GM23338 (cell line): ENCODE measurements around the gene DIP2C. TPM values are rescaled to one million over a fixed set of nuclear protein-coding genes. Genes with fewer than 3 reads are reported as not detected.
A peak's percentile ranks its signal among the peaks of the same experiment; 100 is the strongest.

Source experiments
- ATAC-seq: fragments of 200-7000 bp; cut with Tn5 transposase; 3 replicates; pipeline ENCODE4 v1.9.1; 2020
- DNase-seq: peaks from one replicate; pipeline ENCODE4 v3.0.0-alpha.2; 2015; ENCODE audit warnings: low spot score
- H2AFZ ChIP-seq: fragments of 200-600 bp; sonication (generic); 2 replicates; pipeline ENCODE4 v1.8.0; 2016; ENCODE audit warnings: antibody characterized with exemption, mild to moderate bottlenecking, moderate library complexity
- H3F3A ChIP-seq: fragments of 200-600 bp; sonication (generic); replicated peaks from 2 replicates; pipeline ENCODE4 v1.8.0; 2017; ENCODE audit warnings: antibody characterized with exemption, mixed run types, low read depth
- H3K27ac ChIP-seq: fragments of 200-600 bp; sonication (generic); 2 replicates; pipeline ENCODE4 v1.6.1; 2016; ENCODE audit warnings: low read depth
- H3K27me3 ChIP-seq: fragments of 200-600 bp; sonication (generic); 2 replicates; pipeline ENCODE4 v1.8.0; 2016; ENCODE audit warnings: mild to moderate bottlenecking, mixed run types, moderate library complexity; ENCODE audit not compliant: insufficient read depth
- H3K36me3 ChIP-seq: fragments of 200-600 bp; sonication (generic); 2 replicates; pipeline ENCODE4 v1.8.0; 2016; ENCODE audit warnings: mild to moderate bottlenecking; ENCODE audit not compliant: insufficient read depth
- H3K4me1 ChIP-seq: fragments of 200-600 bp; sonication (generic); 2 replicates; pipeline ENCODE4 v1.8.0; 2016; ENCODE audit warnings: mild to moderate bottlenecking, moderate library complexity; ENCODE audit not compliant: insufficient read depth
- H3K4me2 ChIP-seq: fragments of 200-600 bp; sonication (generic); 2 replicates; pipeline ENCODE4 v1.7.1; 2017; ENCODE audit warnings: mixed run types
- H3K4me3 ChIP-seq: fragments of 200-600 bp; sonication (generic); 2 replicates; pipeline ENCODE4 v1.6.1; 2016; ENCODE audit warnings: mixed run types
- H3K79me2 ChIP-seq: fragments of 200-600 bp; sonication (generic); replicated peaks from 2 replicates; pipeline ENCODE4 v1.8.0; 2017; ENCODE audit warnings: mild to moderate bottlenecking; ENCODE audit not compliant: insufficient read depth
- H3K9me2 ChIP-seq: fragments of 200-600 bp; sonication (generic); 2 replicates; pipeline ENCODE4 v1.8.0; 2017; ENCODE audit not compliant: insufficient read depth
- H4K20me1 ChIP-seq: fragments of 200-600 bp; sonication (generic); replicated peaks from 2 replicates; pipeline ENCODE4 v1.8.0; 2017; ENCODE audit warnings: mild to moderate bottlenecking; ENCODE audit not compliant: insufficient read depth
- H3K27ac Mint-ChIP-seq: 2 replicates; pipeline ENCODE4 v1.8.0; 2020; ENCODE audit warnings: inconsistent platforms, mild to moderate bottlenecking, moderate library complexity, mixed read lengths
- H3K27me3 Mint-ChIP-seq: 3 replicates; pipeline ENCODE4 v1.8.0; 2022; ENCODE audit warnings: low read depth, mild to moderate bottlenecking, moderate library complexity, mixed read lengths, inconsistent platforms; ENCODE audit not compliant: insufficient read depth, poor library complexity
- H3K36me3 Mint-ChIP-seq: 3 replicates; pipeline ENCODE4 v1.8.0; 2021; ENCODE audit warnings: low read depth, mild to moderate bottlenecking, inconsistent platforms, moderate library complexity, mixed read lengths
- H3K4me1 Mint-ChIP-seq: 3 replicates; pipeline ENCODE4 v1.8.0; 2020; ENCODE audit warnings: mild to moderate bottlenecking, inconsistent platforms, mixed read lengths
- H3K4me3 Mint-ChIP-seq: 3 replicates; pipeline ENCODE4 v1.8.0; 2021; ENCODE audit warnings: moderate library complexity, mild to moderate bottlenecking, inconsistent platforms, mixed read lengths
- H3K9me3 Mint-ChIP-seq: 3 replicates; pipeline ENCODE4 v1.8.0; 2020; ENCODE audit warnings: moderate library complexity, mild to moderate bottlenecking, inconsistent platforms, mixed read lengths
- CREB1 ChIP-seq: fragments of 250-450 bp; sonication (Bioruptor Pico); IDR thresholded peaks from 2 replicates; pipeline ENCODE4 v1.5.0; 2020; ENCODE audit warnings: low read depth, mild to moderate bottlenecking, moderate library complexity
- EZH2 ChIP-seq: fragments of 200-600 bp; sonication (generic); IDR thresholded peaks from one replicate; pipeline ENCODE4 v1.8.0; 2017; ENCODE audit warnings: antibody characterized with exemption, mild to moderate bottlenecking, low read depth; ENCODE audit not compliant: unreplicated experiment
- EZH2phosphoT487 ChIP-seq: fragments of 200-600 bp; sonication (generic); IDR thresholded peaks from one replicate; pipeline ENCODE4 v1.8.1; 2018; ENCODE audit warnings: antibody characterized with exemption; ENCODE audit not compliant: unreplicated experiment
- JUNB ChIP-seq: IDR thresholded peaks from one replicate; pipeline ENCODE4 v1.6.1; 2016; ENCODE audit warnings: antibody characterized with exemption; ENCODE audit not compliant: unreplicated experiment
- NANOG ChIP-seq: IDR thresholded peaks from 2 replicates; pipeline ENCODE4 v1.6.1; 2016; ENCODE audit warnings: antibody characterized with exemption, borderline replicate concordance
- POLR2AphosphoS5 ChIP-seq: IDR thresholded peaks from 2 replicates; pipeline ENCODE4 v1.6.1; 2016; ENCODE audit warnings: antibody characterized with exemption, low read depth
- STAT1 ChIP-seq: IDR thresholded peaks from one replicate; pipeline ENCODE4 v1.6.1; 2016; ENCODE audit warnings: antibody characterized with exemption; ENCODE audit not compliant: unreplicated experiment
- ZNF114 ChIP-seq: fragments of 250-450 bp; sonication (Bioruptor Pico); IDR thresholded peaks from 2 replicates; pipeline ENCODE4 v1.5.0; 2020; ENCODE audit warnings: mild to moderate bottlenecking, moderate library complexity
- ZNF331 ChIP-seq: fragments of 250-450 bp; sonication (Bioruptor Pico); IDR thresholded peaks from 2 replicates; pipeline ENCODE4 v1.5.0; 2020; ENCODE audit warnings: low read depth, mild to moderate bottlenecking, moderate library complexity
- polyA plus RNA-seq: library from polyadenylated mRNA; unstranded; fragments of >200 nt; fragmentation: Nextera tagmentation; extraction: Ambion mirVana; gene quantifications from 2 replicates; pipeline ENCODE4 v1.2.1, GENCODE V29; 2016
- total RNA-seq: library from RNA; depleted of rRNA; stranded (reverse); fragments of >200 nt; shearing (Covaris generic); gene quantifications from 2 replicates; pipeline ENCODE4 v1.2.3, GENCODE V29; 2014
- TF ChIP-seq, protein P1 (sequence below), 2 experiments: fragments of 200-600 bp in 1 of 2; sonication (generic) in 1 of 2; conservative IDR thresholded peaks; 2 replicates each; pipeline versions ENCODE4 v1.5.1 to v1.6.1; 2016 to 2017; ENCODE audit warnings: antibody characterized with exemption in 2 of 2, low read depth in 2 of 2, mild to moderate bottlenecking in 2 of 2, moderate library complexity in 1 of 2
- TF ChIP-seq, protein P2 (sequence below): IDR thresholded peaks from 2 replicates; pipeline ENCODE4 v1.6.1; 2016; ENCODE audit warnings: antibody characterized with exemption
- TF ChIP-seq, protein P3 (sequence below): IDR thresholded peaks from one replicate; pipeline ENCODE4 v1.6.1; 2018; ENCODE audit warnings: antibody characterized with exemption; ENCODE audit not compliant: unreplicated experiment

DIP2C gene
- total and polyA plus RNA-seq, 2 experiments from 2014 or later: 5.1 to 7.7 TPM

DNA sequence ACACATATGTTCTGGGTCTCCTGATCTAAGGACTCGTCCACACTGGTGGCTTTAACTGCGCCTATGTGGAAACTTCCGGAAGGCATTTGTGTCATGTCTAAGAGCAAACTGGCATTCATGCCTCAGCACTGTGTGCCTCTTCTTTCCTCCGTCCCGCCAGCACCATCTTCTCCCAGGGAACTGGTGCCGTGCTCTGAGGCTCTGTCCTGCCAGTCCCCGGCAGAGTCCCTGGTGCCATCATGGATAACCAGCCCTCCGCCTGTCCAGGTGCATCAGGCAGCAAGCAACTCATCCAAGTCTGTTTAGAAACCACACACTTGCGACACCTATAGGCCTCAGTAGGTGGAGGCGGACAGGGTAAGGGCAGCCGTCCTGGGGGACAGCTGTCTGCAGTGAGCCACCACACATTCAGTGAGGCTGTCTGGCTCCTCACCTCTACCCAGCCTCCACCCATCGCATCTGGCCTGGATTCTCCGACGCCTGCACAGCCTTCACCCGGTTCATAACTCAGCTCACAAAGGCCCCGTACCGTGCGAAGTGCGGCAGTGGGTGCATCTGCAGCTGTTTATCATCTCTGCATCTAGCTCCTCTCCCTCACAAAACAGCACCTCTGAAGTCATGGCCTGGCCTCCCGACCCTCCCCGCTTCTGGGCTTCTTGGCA, 162.7 kb downstream of the DIP2C start:
- TF ChIP-seq EZH2phosphoT487: no peak
- TF ChIP-seq, protein P1, sequence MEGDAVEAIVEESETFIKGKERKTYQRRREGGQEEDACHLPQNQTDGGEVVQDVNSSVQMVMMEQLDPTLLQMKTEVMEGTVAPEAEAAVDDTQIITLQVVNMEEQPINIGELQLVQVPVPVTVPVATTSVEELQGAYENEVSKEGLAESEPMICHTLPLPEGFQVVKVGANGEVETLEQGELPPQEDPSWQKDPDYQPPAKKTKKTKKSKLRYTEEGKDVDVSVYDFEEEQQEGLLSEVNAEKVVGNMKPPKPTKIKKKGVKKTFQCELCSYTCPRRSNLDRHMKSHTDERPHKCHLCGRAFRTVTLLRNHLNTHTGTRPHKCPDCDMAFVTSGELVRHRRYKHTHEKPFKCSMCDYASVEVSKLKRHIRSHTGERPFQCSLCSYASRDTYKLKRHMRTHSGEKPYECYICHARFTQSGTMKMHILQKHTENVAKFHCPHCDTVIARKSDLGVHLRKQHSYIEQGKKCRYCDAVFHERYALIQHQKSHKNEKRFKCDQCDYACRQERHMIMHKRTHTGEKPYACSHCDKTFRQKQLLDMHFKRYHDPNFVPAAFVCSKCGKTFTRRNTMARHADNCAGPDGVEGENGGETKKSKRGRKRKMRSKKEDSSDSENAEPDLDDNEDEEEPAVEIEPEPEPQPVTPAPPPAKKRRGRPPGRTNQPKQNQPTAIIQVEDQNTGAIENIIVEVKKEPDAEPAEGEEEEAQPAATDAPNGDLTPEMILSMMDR (conservative IDR thresholded peaks at IDR 0.05; ENCODE audit: low read depth in 2 of 2): peak; percentile 34 to 59; a peak in 3 of 4 replicates
- no peak overlapping the region for H3K27ac Mint-ChIP-seq

DNA sequence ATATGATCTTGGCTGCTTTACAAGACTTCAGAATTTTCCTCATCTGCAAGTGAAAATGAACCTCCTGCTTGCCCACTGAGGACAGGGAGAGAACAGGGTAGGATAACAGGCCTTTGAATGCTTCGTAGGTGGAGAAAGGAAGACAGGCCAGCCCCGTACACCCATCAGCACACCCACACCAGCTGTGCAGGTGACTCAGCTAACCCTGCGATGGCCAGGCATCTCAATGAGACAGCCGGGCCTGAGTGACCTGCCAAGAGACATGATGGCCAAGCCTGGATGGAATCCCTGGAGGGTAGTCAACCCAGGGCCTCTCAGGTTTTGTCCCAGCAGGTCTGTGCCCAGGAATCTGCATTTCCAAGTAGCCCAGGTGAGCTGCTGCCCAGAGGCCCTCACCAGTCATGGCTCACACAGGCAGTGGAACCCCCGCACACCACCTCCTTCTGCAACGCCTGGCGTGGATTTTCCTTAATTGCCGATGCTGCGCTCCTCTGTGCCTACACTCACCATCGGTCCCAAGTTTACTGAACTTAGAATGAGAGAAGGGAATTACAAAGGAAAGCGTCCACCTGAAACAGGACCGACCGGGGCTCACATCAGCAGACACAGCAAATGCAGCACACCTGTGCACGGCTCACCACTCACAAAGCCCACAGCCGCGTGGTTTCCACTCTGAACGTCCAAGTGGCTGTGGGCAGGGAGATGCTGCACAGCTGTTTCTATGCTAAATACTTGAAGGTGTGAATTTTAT, 163.7 kb downstream of the DIP2C start:
- no peaks in the 10 kb centered on the region for H3K36me3 Mint-ChIP-seq
- Histone ChIP-seq H3K79me2 (peaks cover 6% of the 10 kb centered on the region; the same call in 1 of the 2 replicates), H3K4me1 (no peaks in the 10 kb centered on the region), H3K9me2 (no peaks in the 10 kb centered on the region), H2AFZ (no peak overlapping the region), H3K4me2 (no peak overlapping the region), H3K36me3 (no peaks in the 10 kb centered on the region), H3F3A (no peaks in the 10 kb centered on the region), H3K27me3 (no peaks in the 10 kb centered on the region), H3K4me3 (no peak overlapping the region), H4K20me1 (no peaks in the 10 kb centered on the region; the same call in none of the 2 replicates), H3K27ac (no peak overlapping the region)
- H3K9me3 Mint-ChIP-seq: no peaks in the 10 kb centered on the region
- H3K27ac Mint-ChIP-seq: no peak overlapping the region
- ATAC-seq: no peak
- peaks cover 19% of the 10 kb centered on the region for H3K4me1 Mint-ChIP-seq
- H3K27me3 Mint-ChIP-seq: peaks cover 6% of the 10 kb centered on the region
- DNase-seq: no peak
- H3K4me3 Mint-ChIP-seq: no peak overlapping the region
- no peak for TF ChIP-seq EZH2
- no peak for TF ChIP-seq ZNF331
- no peak for TF ChIP-seq EZH2phosphoT487
- no peak for TF ChIP-seq POLR2AphosphoS5
- TF ChIP-seq, protein P2, sequence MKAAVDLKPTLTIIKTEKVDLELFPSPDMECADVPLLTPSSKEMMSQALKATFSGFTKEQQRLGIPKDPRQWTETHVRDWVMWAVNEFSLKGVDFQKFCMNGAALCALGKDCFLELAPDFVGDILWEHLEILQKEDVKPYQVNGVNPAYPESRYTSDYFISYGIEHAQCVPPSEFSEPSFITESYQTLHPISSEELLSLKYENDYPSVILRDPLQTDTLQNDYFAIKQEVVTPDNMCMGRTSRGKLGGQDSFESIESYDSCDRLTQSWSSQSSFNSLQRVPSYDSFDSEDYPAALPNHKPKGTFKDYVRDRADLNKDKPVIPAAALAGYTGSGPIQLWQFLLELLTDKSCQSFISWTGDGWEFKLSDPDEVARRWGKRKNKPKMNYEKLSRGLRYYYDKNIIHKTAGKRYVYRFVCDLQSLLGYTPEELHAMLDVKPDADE: no peak
- TF ChIP-seq, protein P1 (conservative IDR thresholded peaks at IDR 0.05; ENCODE audit: low read depth in 2 of 2): no peak
- TF ChIP-seq, protein P3, sequence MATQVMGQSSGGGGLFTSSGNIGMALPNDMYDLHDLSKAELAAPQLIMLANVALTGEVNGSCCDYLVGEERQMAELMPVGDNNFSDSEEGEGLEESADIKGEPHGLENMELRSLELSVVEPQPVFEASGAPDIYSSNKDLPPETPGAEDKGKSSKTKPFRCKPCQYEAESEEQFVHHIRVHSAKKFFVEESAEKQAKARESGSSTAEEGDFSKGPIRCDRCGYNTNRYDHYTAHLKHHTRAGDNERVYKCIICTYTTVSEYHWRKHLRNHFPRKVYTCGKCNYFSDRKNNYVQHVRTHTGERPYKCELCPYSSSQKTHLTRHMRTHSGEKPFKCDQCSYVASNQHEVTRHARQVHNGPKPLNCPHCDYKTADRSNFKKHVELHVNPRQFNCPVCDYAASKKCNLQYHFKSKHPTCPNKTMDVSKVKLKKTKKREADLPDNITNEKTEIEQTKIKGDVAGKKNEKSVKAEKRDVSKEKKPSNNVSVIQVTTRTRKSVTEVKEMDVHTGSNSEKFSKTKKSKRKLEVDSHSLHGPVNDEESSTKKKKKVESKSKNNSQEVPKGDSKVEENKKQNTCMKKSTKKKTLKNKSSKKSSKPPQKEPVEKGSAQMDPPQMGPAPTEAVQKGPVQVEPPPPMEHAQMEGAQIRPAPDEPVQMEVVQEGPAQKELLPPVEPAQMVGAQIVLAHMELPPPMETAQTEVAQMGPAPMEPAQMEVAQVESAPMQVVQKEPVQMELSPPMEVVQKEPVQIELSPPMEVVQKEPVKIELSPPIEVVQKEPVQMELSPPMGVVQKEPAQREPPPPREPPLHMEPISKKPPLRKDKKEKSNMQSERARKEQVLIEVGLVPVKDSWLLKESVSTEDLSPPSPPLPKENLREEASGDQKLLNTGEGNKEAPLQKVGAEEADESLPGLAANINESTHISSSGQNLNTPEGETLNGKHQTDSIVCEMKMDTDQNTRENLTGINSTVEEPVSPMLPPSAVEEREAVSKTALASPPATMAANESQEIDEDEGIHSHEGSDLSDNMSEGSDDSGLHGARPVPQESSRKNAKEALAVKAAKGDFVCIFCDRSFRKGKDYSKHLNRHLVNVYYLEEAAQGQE: no peak
- TF ChIP-seq STAT1: no peak
- TF ChIP-seq CREB1 (CRISPR knock-in tag): no peak
- TF ChIP-seq NANOG: no peak
- no peak for TF ChIP-seq JUNB
- TF ChIP-seq ZNF114 (CRISPR knock-in tag): no peak

More for the DNA sequence above, 162.7 kb downstream of the DIP2C start:
- Histone ChIP-seq H3F3A (no peaks in the 10 kb centered on the region), H3K4me3 (no peak overlapping the region), H3K27ac (no peak overlapping the region), H3K4me1 (no peaks in the 10 kb centered on the region), H2AFZ (no peak overlapping the region), H3K4me2 (no peak overlapping the region), H4K20me1 (no peaks in the 10 kb centered on the region; the same call in none of the 2 replicates), H3K79me2 (peaks cover 6% of the 10 kb centered on the region; the same call in 1 of the 2 replicates), H3K9me2 (no peaks in the 10 kb centered on the region), H3K36me3 (no peaks in the 10 kb centered on the region), H3K27me3 (no peaks in the 10 kb centered on the region)
- DNase-seq: peak; percentile 58
- Mint-ChIP-seq H3K27me3 (peaks cover 6% of the 10 kb centered on the region), H3K36me3 (no peaks in the 10 kb centered on the region), H3K4me1 (peaks cover 12% of the 10 kb centered on the region), H3K9me3 (no peaks in the 10 kb centered on the region), H3K4me3 (no peak overlapping the region)
- peak; percentile 93 for ATAC-seq
